HG02798 (cell line): ENCODE data around the gene CDH20.

Experiments used
- ATAC-seq: cut with Tn5 transposase; IDR thresholded peaks from one replicate; pipeline ENCODE4 v1.9.1; 2021; ENCODE audit warnings: mild to moderate bottlenecking; ENCODE audit not compliant: unreplicated experiment, poor library complexity

CDH20 gene

GRCh38 chr18:61497422-61497821, 164.2 kb downstream of the CDH20 start:
- no peak for ATAC-seq

GRCh38 chr18:61502472-61502871, 169.2 kb downstream of the CDH20 start:
- peak; percentile 57 for ATAC-seq

- ATAC-seq, result no peak
Observed at GRCh38 chr18:61503688-61504087, 170.5 kb downstream of the CDH20 start.

GRCh38 chr18:61528961-61529360, 195.7 kb downstream of the CDH20 start:
- no peak for ATAC-seq

GRCh38 chr18:61530681-61531080, 197.5 kb downstream of the CDH20 start:
- ATAC-seq, result no peak

- ATAC-seq, result no peak
Observed at GRCh38 chr18:61531182-61531581, 198.0 kb downstream of the CDH20 start.

GRCh38 chr18:61531891-61532290, 198.7 kb downstream of the CDH20 start:
- no peak for ATAC-seq

GRCh38 chr18:61535401-61535800, 202.2 kb downstream of the CDH20 start:
- no peak for ATAC-seq

GRCh38 chr18:61541673-61542072, 208.4 kb downstream of the CDH20 start:
- ATAC-seq, result no peak

- ATAC-seq, result no peak
Observed at GRCh38 chr18:61542596-61542995, 209.4 kb downstream of the CDH20 start.

GRCh38 chr18:61543518-61543917, 210.3 kb downstream of the CDH20 start:
- ATAC-seq, result no peak

- no peak for ATAC-seq
Observed at GRCh38 chr18:61544178-61544577, 210.9 kb downstream of the CDH20 start.

- ATAC-seq, result no peak
Observed at GRCh38 chr18:61545281-61546245, 212.3 kb downstream of the CDH20 start.

GRCh38 chr18:61546590-61546989, 213.4 kb downstream of the CDH20 start:
- ATAC-seq, result no peak

- ATAC-seq, result no peak
Observed at GRCh38 chr18:61549416-61549815, 216.2 kb downstream of the CDH20 start.

GRCh38 chr18:61549889-61550288, 216.7 kb downstream of the CDH20 start:
- no peak for ATAC-seq

GRCh38 chr18:61551586-61551985, 218.4 kb downstream of the CDH20 start:
- ATAC-seq, result peak; percentile 83

- ATAC-seq, result no peak
Observed at GRCh38 chr18:61553045-61553659, 219.9 kb downstream of the CDH20 start.

- ATAC-seq, result no peak
Observed at GRCh38 chr18:61554117-61554776, 221.0 kb downstream of the CDH20 start.

- ATAC-seq, result no peak
Observed at GRCh38 chr18:61554946-61555361, 221.7 kb downstream of the CDH20 start.

- no peak for ATAC-seq
Observed at GRCh38 chr18:61556316-61556715, 223.1 kb downstream of the CDH20 start.
